ENCODE data around the gene CHMP5.

- TF ChIP-seq TAF1 (IDR thresholded peaks at IDR 0.05; ENCODE audit: low read depth, low read length) = no peak
- no peak for TF ChIP-seq POLR2AphosphoS5 (IDR thresholded peaks at IDR 0.05; ENCODE audit: low read depth, low read length)
These were observed 32.0 kb upstream of the CHMP5 start for GRCh38 chr9:33232815-33233214.

Measured in GM12891 (cell line).